GM18951 (cell line): ENCODE measurements around the gene HIP1.
"Not testable (repeated sequence)": the region's sequence is repeated elsewhere in the genome, so short reads cannot be mapped to it uniquely, and the experiment has no call there.

Experiments
- POLR2A ChIP-seq: IDR thresholded peaks from 4 replicates; pipeline ENCODE4 v1.6.1; 2011; ENCODE audit warnings: mild to moderate bottlenecking; ENCODE audit not compliant: insufficient read length, insufficient read depth; ENCODE audit errors: extremely low read depth
- in situ Hi-C: fragments of 300-500 bp; cut with MboI; formaldehyde crosslinking; loops from one replicate; pipeline ENCODE4 v1.12.0; 2022; ENCODE audit warnings: low sequenced_read_pairs, mixed read lengths, inconsistent platforms; ENCODE audit not compliant: unreplicated experiment

HIP1 gene

GRCh38 chr7:75624134-75624832, 114.5 kb downstream of the HIP1 start:
- in situ Hi-C loops, result no loop called here
- no peak for TF ChIP-seq POLR2A

GRCh38 chr7:75623390-75624133, 115.2 kb downstream of the HIP1 start:
- in situ Hi-C loops, result no loop called here
- TF ChIP-seq POLR2A, result no peak

DNA sequence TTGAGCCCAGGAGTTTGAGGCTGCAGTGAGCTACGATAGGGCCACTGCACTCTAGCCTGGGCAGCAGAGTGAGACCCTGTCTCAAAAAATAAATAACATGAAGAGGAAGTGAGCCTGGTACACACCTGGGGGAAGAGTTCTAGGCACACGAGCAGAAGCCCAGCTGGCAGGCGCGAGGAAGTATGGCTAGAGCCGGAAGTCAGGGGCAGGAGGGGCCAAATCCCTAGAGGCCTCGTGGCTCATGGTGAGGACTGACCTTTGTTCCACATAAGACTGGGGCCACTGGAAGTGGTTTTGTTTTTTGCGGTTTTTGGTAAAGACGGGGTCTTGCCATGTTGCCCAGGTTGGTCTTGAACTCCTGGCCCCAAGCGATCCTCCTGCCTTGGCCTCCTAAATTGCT, 117.6 kb downstream of the HIP1 start:
- TF ChIP-seq POLR2A, result no peak
- in situ Hi-C loops, result no loop called here

DNA sequence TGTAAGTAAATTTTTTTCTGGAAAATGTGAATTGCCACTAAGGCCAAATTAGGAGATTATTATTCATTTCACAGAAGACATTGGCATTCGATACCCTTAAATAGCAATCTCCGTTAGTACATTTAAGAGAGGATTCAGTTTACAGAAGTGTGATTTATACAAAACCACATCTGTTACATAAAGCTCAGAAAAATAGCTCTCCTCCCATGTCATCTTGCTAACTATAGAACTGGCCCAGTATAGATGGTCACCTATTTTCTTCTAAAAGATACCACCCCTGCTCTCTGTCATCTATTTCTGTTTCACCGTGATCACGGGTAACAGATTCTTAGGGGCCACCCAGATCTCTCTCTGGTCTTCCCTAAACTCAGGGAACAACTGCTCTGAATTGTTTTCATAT, 119.1 kb downstream of the HIP1 start:
- no peak for TF ChIP-seq POLR2A

DNA sequence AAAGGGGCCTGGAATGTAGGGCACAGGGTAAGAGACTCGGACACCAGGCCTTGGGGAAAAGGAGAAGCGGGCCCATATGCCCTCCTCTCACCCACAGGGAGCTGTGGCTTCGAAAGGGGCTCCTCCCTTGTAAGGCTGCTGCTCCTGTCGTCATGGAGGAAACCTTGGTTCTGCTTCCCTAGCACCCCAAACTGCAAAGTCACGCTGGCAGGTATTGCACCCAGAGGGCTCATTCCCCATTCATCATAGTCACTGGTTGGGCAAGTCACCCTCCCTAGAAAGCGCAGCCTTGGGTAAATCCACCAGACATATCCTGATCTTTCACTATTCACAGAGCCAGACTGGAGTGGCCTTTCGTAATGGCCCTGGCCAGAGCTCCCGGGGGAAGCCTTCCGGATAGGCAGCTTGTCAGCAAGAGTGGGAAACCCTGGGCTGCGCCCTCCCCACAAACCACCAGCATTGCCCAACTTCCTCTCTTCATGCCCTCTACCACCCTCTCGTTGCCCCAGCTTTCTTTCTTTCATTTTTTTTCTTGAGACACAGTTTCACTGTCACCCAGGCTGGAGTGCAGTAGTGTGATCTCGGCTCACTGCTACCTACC, 121.0 kb downstream of the HIP1 start:
- no peak for TF ChIP-seq POLR2A
- in situ Hi-C loops, result no loop called here

More for the DNA sequence above, 119.1 kb downstream of the HIP1 start:
- in situ Hi-C loops, result no loop called here

- in situ Hi-C loops, result no loop called here
Measured at GRCh38 chr7:75616421-75617167, 122.1 kb downstream of the HIP1 start.

GRCh38 chr7:75614401-75614800, 124.3 kb downstream of the HIP1 start:
- no peak for TF ChIP-seq POLR2A
- in situ Hi-C loops, result no loop called here

More at GRCh38 chr7:75616421-75617167, 122.1 kb downstream of the HIP1 start:
- TF ChIP-seq POLR2A, result no peak

DNA sequence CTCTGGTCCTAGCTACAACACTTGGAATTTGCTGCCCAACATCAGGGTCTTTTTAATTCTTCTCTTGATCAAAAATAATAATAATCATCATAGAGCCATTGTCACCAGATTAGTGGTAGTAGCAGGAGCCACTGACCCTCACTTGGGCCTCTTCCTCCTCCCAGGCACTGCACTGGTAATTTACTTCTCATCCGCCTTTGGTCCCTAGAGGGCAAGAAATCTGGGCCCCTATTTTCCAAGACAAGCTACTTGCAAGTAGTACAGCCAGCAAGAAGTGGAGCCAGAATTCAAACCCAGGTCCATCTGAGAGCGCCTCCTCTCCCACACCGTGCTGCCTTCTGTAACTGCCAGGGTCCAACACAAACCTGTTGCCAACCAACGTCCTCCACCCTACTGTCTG, 125.4 kb downstream of the HIP1 start:
- TF ChIP-seq POLR2A, result no peak

GRCh38 chr7:75611557-75612178, 127.1 kb downstream of the HIP1 start:
- no peak for TF ChIP-seq POLR2A
- in situ Hi-C loops, result no loop called here

More for the DNA sequence above, 125.4 kb downstream of the HIP1 start:
- in situ Hi-C loops, result no loop called here

- in situ Hi-C loops, result not testable (repeated sequence)
Measured at GRCh38 chr7:75609416-75609815, 129.3 kb downstream of the HIP1 start.

DNA sequence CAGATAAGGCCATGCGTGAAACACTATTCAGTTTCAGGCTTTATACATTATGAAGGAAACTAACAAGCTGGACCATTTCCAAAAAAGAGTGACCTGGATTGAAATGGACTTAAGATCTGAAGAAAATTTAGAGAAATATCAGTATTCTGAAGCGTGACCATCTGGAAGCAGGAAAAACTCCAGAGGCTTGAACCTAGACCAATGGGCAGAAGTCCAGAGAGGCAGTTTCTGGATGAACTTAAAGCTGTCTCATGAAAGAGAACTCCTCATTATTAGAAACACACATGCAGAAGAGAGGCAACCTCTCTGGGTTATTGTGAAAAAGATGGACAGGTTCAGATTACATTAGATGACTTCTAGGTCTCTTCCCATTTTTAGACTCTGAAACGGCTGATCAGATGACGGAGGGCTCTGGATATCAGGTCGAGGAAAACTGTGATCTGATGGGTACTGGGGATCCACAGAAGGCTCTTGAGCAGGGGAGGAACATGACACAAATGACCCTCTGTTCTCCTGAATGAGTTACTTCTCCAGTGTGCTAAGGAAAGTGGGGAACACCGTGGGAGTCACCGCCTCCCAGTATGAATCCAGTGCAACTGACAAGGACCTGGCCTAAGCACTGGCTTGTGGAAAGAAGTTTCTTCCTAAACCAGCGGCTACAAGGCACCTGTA, 130.2 kb downstream of the HIP1 start:
- in situ Hi-C loops, result no loop called here
- TF ChIP-seq POLR2A, result no peak

DNA sequence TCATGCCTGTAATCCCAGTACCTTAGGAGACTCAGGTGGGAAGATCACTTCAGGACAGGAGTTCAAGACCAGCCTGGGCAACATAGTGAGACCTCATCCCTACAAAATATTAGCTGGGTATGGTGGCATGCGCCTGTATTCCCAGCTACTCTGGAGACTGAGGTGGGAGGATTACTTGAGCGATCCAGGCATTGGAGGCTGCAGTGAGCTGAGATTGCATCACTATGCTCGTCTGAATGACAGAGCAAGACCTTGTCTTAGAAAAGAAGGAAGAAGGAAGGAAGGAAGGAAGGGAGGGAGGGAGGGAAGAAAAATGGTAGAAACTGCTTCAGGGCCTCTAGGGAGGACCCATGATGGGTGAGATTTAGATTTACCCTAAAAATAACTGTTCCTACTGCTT, 134.3 kb downstream of the HIP1 start:
- in situ Hi-C loops, result no loop called here
- TF ChIP-seq POLR2A, result no peak

DNA sequence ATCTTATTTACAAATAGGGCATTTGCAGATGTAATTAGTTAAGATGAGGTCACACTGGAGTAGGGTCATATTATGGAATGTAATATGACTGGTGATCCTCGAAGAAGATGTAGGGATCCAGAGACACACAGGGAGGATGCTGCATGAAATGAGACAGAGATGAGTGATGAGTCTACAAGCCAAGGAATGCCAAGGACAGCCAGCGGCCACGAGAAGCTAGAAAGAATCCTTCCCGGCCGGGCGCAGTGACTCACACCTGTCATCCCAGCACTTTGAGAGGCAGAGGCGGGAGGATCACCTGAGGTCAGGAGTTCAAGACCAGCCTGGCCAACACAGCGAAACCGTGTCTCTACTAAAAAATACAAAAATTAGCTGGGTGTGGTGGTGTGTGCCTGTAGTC, 135.9 kb downstream of the HIP1 start:
- in situ Hi-C loops, result not testable (repeated sequence)
